ENCODE data around the gene PKIB. TPM values are rescaled to one million over a fixed set of nuclear protein-coding genes. Genes with fewer than 3 reads are reported as not detected.

Gene PKIB
- polyA plus RNA-seq, 1 donor (not counting 4 experiments of a cell fraction or from before 2014, with no cell fraction given), result 8.7 TPM

DNA sequence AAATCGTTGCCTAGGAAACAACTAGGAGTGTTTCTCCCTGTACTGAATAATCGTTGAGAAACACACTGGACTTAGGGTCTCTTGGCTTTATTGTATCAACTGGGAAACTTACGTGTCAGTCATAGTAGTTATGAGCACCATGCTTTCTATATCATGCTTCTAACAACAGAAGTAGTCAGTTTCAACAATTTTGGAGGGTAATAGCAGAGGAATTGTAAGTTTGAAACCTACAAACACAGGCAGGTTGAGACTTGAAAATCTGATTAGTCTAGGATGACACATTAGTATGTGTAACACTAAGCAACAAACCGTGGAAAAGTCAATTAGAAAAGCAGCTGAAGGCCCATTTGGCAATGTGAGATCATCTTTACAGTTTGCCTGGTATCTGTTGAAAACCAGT is 125.4 kb downstream of the PKIB start:
- Histone ChIP-seq H3K4me3 (ENCODE audit: control insufficient read depth in 2 of 3, extremely low read depth in 1 of 3, insufficient read depth in 2 of 3, low read depth in 1 of 3, low read length in 3 of 3) (peak overlapping the region in 1 of 3 experiments; percentile 43), H3K9me1 (ENCODE audit: control insufficient read depth, extremely low read depth, insufficient read depth, low read length) (no peaks in the 10 kb centered on the region), H3K4me1 (ENCODE audit: control insufficient read depth, extremely low read depth, insufficient read depth, low read length) (peaks cover 20% of the 10 kb centered on the region), H3K27ac (ENCODE audit: control insufficient read depth, insufficient read depth, low read length) (peak overlapping the region; percentile 94), H2AFZ (ENCODE audit: control insufficient read depth, low read length) (peak overlapping the region; percentile 10), H3K9ac (ENCODE audit: control insufficient read depth, extremely low read depth, insufficient read depth, low read length) (peak overlapping the region; percentile 71), H4K20me1 (ENCODE audit: control insufficient read depth, extremely low read depth, insufficient read depth, low read length) (no peaks in the 10 kb centered on the region), H3K79me2 (ENCODE audit: control insufficient read depth, insufficient read depth, low read length) (no peaks in the 10 kb centered on the region), H3K36me3 (ENCODE audit: control insufficient read depth in 2 of 2, extremely low read depth in 1 of 2, insufficient read depth in 2 of 2, low read length in 2 of 2) (no peaks in the 10 kb centered on the region), H3K9me3 (ENCODE audit: control insufficient read depth, low read depth, low read length) (no peaks in the 10 kb centered on the region), H3K4me2 (ENCODE audit: control insufficient read depth, extremely low read depth, insufficient read depth, low read depth, low read length) (peak overlapping the region; percentile 53), H3K27me3 (ENCODE audit: control insufficient read depth, extremely low read depth, insufficient read depth, low read length) (no peaks in the 10 kb centered on the region)
- peak; percentile 93 for DNase-seq (ENCODE audit: low read depth, low spot score)
- peak; percentile 93 for FAIRE-seq
- dilution Hi-C loops (cut with MboI; ENCODE audit: extremely low pct_ligation_motif_present, low sequenced_read_pairs), result no loop called here
- TF ChIP-seq CTCF (optimal IDR thresholded peaks at IDR 0.05 in 1 of 3, IDR thresholded peaks at IDR 0.05 in 1 of 3, conservative IDR thresholded peaks at IDR 0.05 in 1 of 3; ENCODE audit: extremely low read depth in 1 of 3, insufficient read depth in 2 of 3, low read length in 3 of 3), result no peak
- TF ChIP-seq EZH2 (IDR thresholded peaks at IDR 0.05; ENCODE audit: low read length), result no peak

DNA sequence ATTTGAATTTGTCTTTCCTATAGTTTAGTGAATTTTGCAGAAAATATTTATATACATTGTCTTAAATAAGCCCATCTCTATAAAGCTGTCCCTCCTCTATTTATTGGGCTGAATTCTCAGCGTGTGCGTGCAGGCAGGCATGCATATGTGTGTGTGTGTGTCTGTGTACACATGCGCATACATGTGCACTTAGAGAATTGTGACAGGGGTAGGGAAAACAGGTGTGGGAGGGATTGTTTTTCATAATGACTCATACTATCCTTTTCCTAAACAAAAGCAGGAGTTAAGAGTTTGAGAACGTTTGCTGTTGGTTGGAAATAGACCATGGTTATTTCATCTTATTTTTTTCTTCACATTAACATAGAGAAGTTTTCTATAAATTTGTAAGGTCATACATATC is 126.0 kb downstream of the PKIB start:
- Histone ChIP-seq H4K20me1 (ENCODE audit: control insufficient read depth, extremely low read depth, insufficient read depth, low read length) (no peaks in the 10 kb centered on the region), H3K36me3 (ENCODE audit: control insufficient read depth in 2 of 2, extremely low read depth in 1 of 2, insufficient read depth in 2 of 2, low read length in 2 of 2) (no peaks in the 10 kb centered on the region), H3K4me1 (ENCODE audit: control insufficient read depth, extremely low read depth, insufficient read depth, low read length) (peaks cover 20% of the 10 kb centered on the region), H3K9ac (ENCODE audit: control insufficient read depth, extremely low read depth, insufficient read depth, low read length) (peak overlapping the region; percentile 71), H3K4me3 (ENCODE audit: control insufficient read depth in 2 of 3, extremely low read depth in 1 of 3, insufficient read depth in 2 of 3, low read depth in 1 of 3, low read length in 3 of 3) (peak overlapping the region in 1 of 3 experiments; percentile 43), H3K27ac (ENCODE audit: control insufficient read depth, insufficient read depth, low read length) (peak overlapping the region; percentile 94), H3K79me2 (ENCODE audit: control insufficient read depth, insufficient read depth, low read length) (no peaks in the 10 kb centered on the region), H3K9me3 (ENCODE audit: control insufficient read depth, low read depth, low read length) (no peaks in the 10 kb centered on the region), H3K9me1 (ENCODE audit: control insufficient read depth, extremely low read depth, insufficient read depth, low read length) (no peaks in the 10 kb centered on the region), H2AFZ (ENCODE audit: control insufficient read depth, low read length) (no peak overlapping the region), H3K27me3 (ENCODE audit: control insufficient read depth, extremely low read depth, insufficient read depth, low read length) (no peaks in the 10 kb centered on the region), H3K4me2 (ENCODE audit: control insufficient read depth, extremely low read depth, insufficient read depth, low read depth, low read length) (peak overlapping the region; percentile 53)
- dilution Hi-C loops (cut with MboI; ENCODE audit: extremely low pct_ligation_motif_present, low sequenced_read_pairs), result no loop called here
- TF ChIP-seq CTCF (optimal IDR thresholded peaks at IDR 0.05 in 1 of 3, IDR thresholded peaks at IDR 0.05 in 1 of 3, conservative IDR thresholded peaks at IDR 0.05 in 1 of 3; ENCODE audit: extremely low read depth in 1 of 3, insufficient read depth in 2 of 3, low read length in 3 of 3) (no peak), EZH2 (IDR thresholded peaks at IDR 0.05; ENCODE audit: low read length) (no peak)
- peak; percentile 46 for FAIRE-seq
- DNase-seq (ENCODE audit: low read depth, low spot score), result peak; percentile 73
